Keratinocyte (primary cell): ENCODE results near the gene ELOB. TPM values are rescaled to one million over a fixed set of nuclear protein-coding genes. Genes with fewer than 3 reads are reported as not detected.

Experiments used
- DNase-seq: peaks from one replicate; pipeline ENCODE4 v3.0.0-alpha.2; 2011; ENCODE audit warnings: low read depth, missing footprints, low spot score
- FAIRE-seq: peaks from 2 replicates; lab custom pipeline; 2011; peaks lifted over from hg19 to GRCh38; lab: Jason Lieb, UNC
- H2AFZ ChIP-seq: 2 replicates; pipeline ENCODE4 v1.6.0; 2012; ENCODE audit warnings: low read length, control low read depth, inconsistent platforms; ENCODE audit not compliant: control insufficient read depth
- H3K27ac ChIP-seq: 2 replicates; pipeline ENCODE4 v1.5.1; 2011; ENCODE audit warnings: low read length; ENCODE audit not compliant: control insufficient read depth, insufficient read depth
- H3K27me3 ChIP-seq: 3 replicates; pipeline ENCODE4 v1.6.0; 2011; ENCODE audit warnings: low read length; ENCODE audit not compliant: control insufficient read depth, insufficient read depth; ENCODE audit errors: extremely low read depth
- H3K36me3 ChIP-seq, 2 experiments: 2 replicates in 1 of 2; 3 replicates in 1 of 2; pipeline ENCODE4 v1.5.1; 2011; ENCODE audit warnings: low read length in 2 of 2, mild to moderate bottlenecking in 1 of 2; ENCODE audit not compliant: control insufficient read depth in 2 of 2, insufficient read depth in 2 of 2; ENCODE audit errors: extremely low read depth in 1 of 2
- H3K4me1 ChIP-seq: 3 replicates; pipeline ENCODE4 v1.5.1; 2011; ENCODE audit warnings: low read length; ENCODE audit not compliant: control insufficient read depth, insufficient read depth; ENCODE audit errors: extremely low read depth
- H3K4me2 ChIP-seq: 3 replicates; pipeline ENCODE4 v1.6.0; 2011; ENCODE audit warnings: low read depth, low read length; ENCODE audit not compliant: control insufficient read depth, insufficient read depth; ENCODE audit errors: extremely low read depth
- H3K4me3 ChIP-seq, 3 experiments: fragments of 200-600 bp in 1 of 3; sonication (generic) in 1 of 3; 2 replicates in 2 of 3; 3 replicates in 1 of 3; pipeline ENCODE4 v1.5.1; 2011 to 2016; ENCODE audit warnings: low read length in 3 of 3, mild to moderate bottlenecking in 3 of 3, control low read depth in 2 of 3, inconsistent platforms in 1 of 3, low read depth in 1 of 3, mixed read lengths in 1 of 3, mixed run types in 1 of 3, moderate library complexity in 1 of 3; ENCODE audit not compliant: control insufficient read depth in 2 of 3, insufficient read depth in 2 of 3; ENCODE audit errors: extremely low read depth in 1 of 3
- H3K79me2 ChIP-seq: 2 replicates; pipeline ENCODE4 v1.6.0; 2012; ENCODE audit warnings: low read length; ENCODE audit not compliant: control insufficient read depth, insufficient read depth
- H3K9ac ChIP-seq: 3 replicates; pipeline ENCODE4 v1.6.0; 2011; ENCODE audit warnings: low read length; ENCODE audit not compliant: control insufficient read depth, insufficient read depth; ENCODE audit errors: extremely low read depth
- H3K9me1 ChIP-seq: 3 replicates; pipeline ENCODE4 v1.6.0; 2011; ENCODE audit warnings: low read length; ENCODE audit not compliant: control insufficient read depth, insufficient read depth; ENCODE audit errors: extremely low read depth
- H3K9me3 ChIP-seq: 2 replicates; pipeline ENCODE4 v1.5.1; 2012; ENCODE audit warnings: low read depth, low read length; ENCODE audit not compliant: control insufficient read depth
- H4K20me1 ChIP-seq: 3 replicates; pipeline ENCODE4 v1.6.0; 2011; ENCODE audit warnings: low read length; ENCODE audit not compliant: control insufficient read depth, insufficient read depth; ENCODE audit errors: extremely low read depth
- CTCF ChIP-seq, 3 experiments: IDR thresholded peaks in 1 of 3; conservative IDR thresholded peaks in 1 of 3; optimal IDR thresholded peaks in 1 of 3; 2 replicates in 2 of 3; 3 replicates in 1 of 3; pipeline versions ENCODE3 to v1.5.1; 2011; ENCODE audit warnings: low read length in 3 of 3, mild to moderate bottlenecking in 3 of 3, moderate library complexity in 2 of 3, control low read depth in 1 of 3, inconsistent platforms in 1 of 3; ENCODE audit not compliant: insufficient read depth in 2 of 3; ENCODE audit errors: extremely low read depth in 1 of 3
- EZH2 ChIP-seq: IDR thresholded peaks from one replicate; pipeline ENCODE4 v1.6.1; 2012; ENCODE audit warnings: inconsistent platforms, mild to moderate bottlenecking, low read length, moderate library complexity
- dilution Hi-C: fragments of 300-500 bp; cut with MboI; formaldehyde crosslinking; loops from one replicate; pipeline ENCODE4 v1.7.0; 2020; ENCODE audit warnings: low sequenced_read_pairs; ENCODE audit not compliant: extremely low pct_ligation_motif_present
- polyA plus RNA-seq, 5 experiments: library from polyadenylated mRNA; depleted of rRNA in 3 of 5; stranded (reverse) in 3 of 5; stranded (forward) in 1 of 5; unstranded in 1 of 5; fragments of >200 nt; gene quantifications; 1 replicate in 1 of 5; 2 replicates in 3 of 5; 3 replicates in 1 of 5; pipeline versions ENCODE4 v1.2.1 to v1.2.3, GENCODE V29; 2011 to 2012; ENCODE audit warnings: missing spikeins in 2 of 5, low read depth in 1 of 5, low replicate concordance in 1 of 5

ELOB gene
- polyA plus RNA-seq, 1 donor (not counting 4 experiments of a cell fraction or from before 2014, with no cell fraction given), result 235 TPM

- dilution Hi-C loops, result no loop called here
- TF ChIP-seq EZH2, result no peak
- TF ChIP-seq CTCF (optimal IDR thresholded peaks at IDR 0.05 in 1 of 3, IDR thresholded peaks at IDR 0.05 in 1 of 3, conservative IDR thresholded peaks at IDR 0.05 in 1 of 3; ENCODE audit: extremely low read depth in 1 of 3, insufficient read depth in 2 of 3, low read length in 3 of 3), result no peak
- no peaks in the 10 kb centered on the region for H3K27me3 ChIP-seq
- DNase-seq (no peak), FAIRE-seq (no peak)
- H3K27ac ChIP-seq, result no peak overlapping the region
- H2AFZ ChIP-seq, result no peak overlapping the region
- peaks cover 94% of the 10 kb centered on the region for H3K79me2 ChIP-seq
- no peaks in the 10 kb centered on the region for H3K9me3 ChIP-seq
- H3K4me3 ChIP-seq, result no peak overlapping the region
- peaks cover 4% of the 10 kb centered on the region for H3K9me1 ChIP-seq
- H3K36me3 ChIP-seq, result peaks cover 62 to 97% of the 10 kb centered on the region in 2 experiments
- no peaks in the 10 kb centered on the region for H3K4me1 ChIP-seq
- H3K9ac ChIP-seq, result no peak overlapping the region
- peaks cover 36% of the 10 kb centered on the region for H4K20me1 ChIP-seq
- no peak overlapping the region for H3K4me2 ChIP-seq
These were observed 15.6 kb downstream of the ELOB start for GRCh38 chr16:2761472-2761871.

- Histone ChIP-seq H3K4me1 (peaks cover 15% of the 10 kb centered on the region), H2AFZ (no peak overlapping the region), H3K9ac (no peak overlapping the region), H3K36me3 (peaks cover 37 to 62% of the 10 kb centered on the region in 2 experiments), H3K79me2 (peaks cover 91% of the 10 kb centered on the region), H3K4me2 (no peak overlapping the region), H3K27me3 (no peaks in the 10 kb centered on the region), H3K9me3 (no peaks in the 10 kb centered on the region), H3K27ac (no peak overlapping the region), H3K4me3 (no peak overlapping the region), H4K20me1 (peaks cover 56% of the 10 kb centered on the region), H3K9me1 (peaks cover 6% of the 10 kb centered on the region)
- dilution Hi-C loops, result no loop called here
- TF ChIP-seq EZH2 (no peak), CTCF (optimal IDR thresholded peaks at IDR 0.05 in 1 of 3, IDR thresholded peaks at IDR 0.05 in 1 of 3, conservative IDR thresholded peaks at IDR 0.05 in 1 of 3; ENCODE audit: extremely low read depth in 1 of 3, insufficient read depth in 2 of 3, low read length in 3 of 3) (no peak)
- no peak for FAIRE-seq
- no peak for DNase-seq
These were observed 19.7 kb downstream of the ELOB start for GRCh38 chr16:2757344-2757743.
